Measurements from ENCODE around the gene HSD3B7. TPM values are rescaled to one million over a fixed set of nuclear protein-coding genes. Genes with fewer than 3 reads are reported as not detected.
A peak's percentile ranks its signal among the peaks of the same experiment; 100 is the strongest.

HSD3B7 gene
- total and polyA plus RNA-seq, 2 of the 4 experiments (the other 2 are of a cell fraction): 8.5 to 11.3 TPM

DNA sequence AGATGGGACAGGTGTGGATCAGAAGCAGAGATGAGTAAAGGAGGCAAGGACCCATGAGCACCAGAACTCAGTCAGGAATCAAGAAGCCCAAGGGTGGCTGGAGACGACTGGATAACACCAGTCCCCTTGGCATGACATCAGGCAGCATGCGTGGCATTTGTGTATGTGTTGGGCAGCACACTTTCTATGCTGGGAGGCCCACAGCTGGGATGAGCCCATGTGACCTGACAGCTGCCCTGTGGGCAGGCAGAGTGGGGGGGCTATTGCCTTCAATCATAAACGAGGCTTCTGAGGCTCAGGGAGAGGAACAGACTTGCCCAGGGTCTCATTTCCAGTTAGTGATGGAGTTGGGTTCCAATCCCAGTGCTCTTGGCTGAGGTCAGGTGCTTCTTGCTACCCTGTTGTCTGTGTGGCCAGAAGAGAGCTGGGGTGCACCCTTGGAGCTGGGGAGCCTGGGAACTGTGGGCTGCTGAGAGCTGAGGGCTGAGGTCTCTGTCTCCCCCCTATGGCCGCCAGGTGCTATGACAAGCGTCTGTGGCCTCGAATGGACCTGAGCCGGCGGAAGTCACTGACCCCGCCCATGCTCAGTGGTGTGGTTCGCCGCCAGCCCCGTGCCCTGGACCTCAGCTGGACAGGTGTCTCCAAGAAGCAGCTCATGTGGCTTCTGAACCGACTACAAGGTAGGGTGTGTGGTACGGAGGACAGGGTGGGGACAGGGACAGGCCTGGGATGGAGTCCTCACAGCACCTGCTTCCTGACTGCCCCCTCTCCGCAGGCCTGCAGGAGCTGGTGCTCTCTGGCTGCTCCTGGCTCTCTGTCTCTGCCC is 43.2 kb upstream of the HSD3B7 start:
- peaks cover 6% of the 10 kb centered on the region for H3K4me1 ChIP-seq (ENCODE audit: control insufficient read depth, insufficient read depth, low read length)
- BruUV-seq (replicated peaks): no TSS peak
- H4K20me1 ChIP-seq (ENCODE audit: insufficient read depth, low read length): peaks cover 9% of the 10 kb centered on the region
- no peak overlapping the region for H2BK20ac ChIP-seq (ENCODE audit: low read depth, low read length)
- H2AFZ ChIP-seq (replicated peaks; ENCODE audit: low read length, poor library complexity): peak overlapping the region; percentile 87
- no peak overlapping the region for H4K5ac ChIP-seq (ENCODE audit: low read depth, low read length)
- no peaks in the 10 kb centered on the region for H3K9me3 ChIP-seq (ENCODE audit: control insufficient read depth, insufficient read depth, low read length)
- H3K9ac ChIP-seq (ENCODE audit: low read depth, low read length): no peak overlapping the region
- ChIA-PET POLR2A (ENCODE audit: unreplicated experiment) (no interaction called here), CTCF (interaction anchor here (0.6 to 2.0 kb wide), 5 partner anchors 10 to 29 kb away, joined by 3 to 4 read pairs (median 3); partner anchors contain the start of gene FBXL19)
- H2AK9ac ChIP-seq (replicated peaks; ENCODE audit: low read depth, low read length, poor library complexity): peak overlapping the region; percentile 87
- no peak overlapping the region for H3K56ac ChIP-seq (ENCODE audit: extremely low read depth, insufficient read depth, low read length)
- dilution Hi-C loops (cut with HindIII; ENCODE audit: low sequenced_read_pairs, unreplicated experiment) (no loop called here), intact Hi-C loops (cut with micrococcal nuclease) (no loop called here), in situ Hi-C loops (cut with MboI; ENCODE audit: low sequenced_read_pairs) (no loop called here)
- H2AK5ac ChIP-seq (ENCODE audit: low read depth, low read length): peak overlapping the region; percentile 92; the same call in 1 of the 2 replicates
- no peak overlapping the region for H3K4me2 ChIP-seq (ENCODE audit: low read depth, low read length)
- no peak overlapping the region for H3K4me3 ChIP-seq (ENCODE audit: insufficient read depth, low read depth, low read length)
- H2BK120ac ChIP-seq (ENCODE audit: low read depth, low read length): no peak overlapping the region
- H3K79me1 ChIP-seq (ENCODE audit: low read depth in 1 of 2, low read length in 2 of 2): peaks cover 31 to 38% of the 10 kb centered on the region in 2 experiments
- H3K18ac ChIP-seq (ENCODE audit: low read depth, low read length): no peak overlapping the region
- 16% methylated on average over 8 of the region's 15 CpGs; no CpG with 5 or more reads in 1 of the 2 experiments for WGBS, 2 experiments (ENCODE audit: extremely low coverage in 2 of 2, insufficient read length in 1 of 2)
- H3K27me3 ChIP-seq (ENCODE audit: control insufficient read depth, insufficient read depth, low read length): no peaks in the 10 kb centered on the region
- H3K9me1 ChIP-seq (ENCODE audit: insufficient read depth, low read length): no peaks in the 10 kb centered on the region
- ATAC-seq (ENCODE audit: low read depth): peak; percentile 96
- H4K8ac ChIP-seq (ENCODE audit: low read depth in 2 of 2, low read length in 2 of 2): peak overlapping the region in 1 of 2 experiments; percentile 66; a peak in 1 of 4 replicates
- DNase-seq: peak; percentile 58
- no peak overlapping the region for H2BK5ac ChIP-seq (ENCODE audit: low read depth, low read length, poor library complexity, severe bottlenecking)
- no peak overlapping the region for H3K27ac ChIP-seq (ENCODE audit: insufficient read depth, low read length)
- H4K91ac ChIP-seq (ENCODE audit: insufficient read depth, low read depth, low read length): no peak overlapping the region
- H2BK15ac ChIP-seq (ENCODE audit: low read depth, low read length): no peak overlapping the region
- peaks cover 41% of the 10 kb centered on the region for H3K36me3 ChIP-seq (ENCODE audit: control insufficient read depth, insufficient read depth, low read length)
- no peak overlapping the region for H3K14ac ChIP-seq (replicated peaks; ENCODE audit: low read depth, low read length)
- no peak overlapping the region; the same call in 1 of the 2 replicates for H3K4ac ChIP-seq (ENCODE audit: low read depth, low read length)
- H3K23ac ChIP-seq (ENCODE audit: low read depth, low read length): no peak overlapping the region
- TF ChIP-seq BHLHE40 (IDR thresholded peaks at IDR 0.05; ENCODE audit: low read depth, low read length) (no peak), RAD21 (IDR thresholded peaks at IDR 0.05; ENCODE audit: low read length) (peak; percentile 74), SMC3 (IDR thresholded peaks at IDR 0.05; ENCODE audit: low read depth, low read length) (peak; percentile 46), CHD1 (IDR thresholded peaks at IDR 0.05; ENCODE audit: low read depth, low read length) (no peak), NFE2L2 (IDR thresholded peaks at IDR 0.05; ENCODE audit: low read depth, low read length) (no peak), RCOR1 (IDR thresholded peaks at IDR 0.05; ENCODE audit: insufficient replicate concordance, low read length) (no peak), RFX5 (IDR thresholded peaks at IDR 0.05; ENCODE audit: low read depth, low read length) (no peak), MAFK (IDR thresholded peaks at IDR 0.05; ENCODE audit: low read depth, low read length) (no peak), FOS (IDR thresholded peaks at IDR 0.05; ENCODE audit: low read depth, low read length) (no peak), POLR2A (IDR thresholded peaks at IDR 0.05; ENCODE audit: low read depth, low read length) (no peak), MXI1 (IDR thresholded peaks at IDR 0.05; ENCODE audit: borderline replicate concordance, low read depth, low read length) (no peak), CEBPB (IDR thresholded peaks at IDR 0.05; ENCODE audit: low read depth, low read length) (no peak)
- TF ChIP-seq, protein P1, sequence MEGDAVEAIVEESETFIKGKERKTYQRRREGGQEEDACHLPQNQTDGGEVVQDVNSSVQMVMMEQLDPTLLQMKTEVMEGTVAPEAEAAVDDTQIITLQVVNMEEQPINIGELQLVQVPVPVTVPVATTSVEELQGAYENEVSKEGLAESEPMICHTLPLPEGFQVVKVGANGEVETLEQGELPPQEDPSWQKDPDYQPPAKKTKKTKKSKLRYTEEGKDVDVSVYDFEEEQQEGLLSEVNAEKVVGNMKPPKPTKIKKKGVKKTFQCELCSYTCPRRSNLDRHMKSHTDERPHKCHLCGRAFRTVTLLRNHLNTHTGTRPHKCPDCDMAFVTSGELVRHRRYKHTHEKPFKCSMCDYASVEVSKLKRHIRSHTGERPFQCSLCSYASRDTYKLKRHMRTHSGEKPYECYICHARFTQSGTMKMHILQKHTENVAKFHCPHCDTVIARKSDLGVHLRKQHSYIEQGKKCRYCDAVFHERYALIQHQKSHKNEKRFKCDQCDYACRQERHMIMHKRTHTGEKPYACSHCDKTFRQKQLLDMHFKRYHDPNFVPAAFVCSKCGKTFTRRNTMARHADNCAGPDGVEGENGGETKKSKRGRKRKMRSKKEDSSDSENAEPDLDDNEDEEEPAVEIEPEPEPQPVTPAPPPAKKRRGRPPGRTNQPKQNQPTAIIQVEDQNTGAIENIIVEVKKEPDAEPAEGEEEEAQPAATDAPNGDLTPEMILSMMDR (conservative IDR thresholded peaks at IDR 0.05; ENCODE audit: low read depth, low read length): peak; percentile 80
- TF ChIP-seq, protein P2, sequence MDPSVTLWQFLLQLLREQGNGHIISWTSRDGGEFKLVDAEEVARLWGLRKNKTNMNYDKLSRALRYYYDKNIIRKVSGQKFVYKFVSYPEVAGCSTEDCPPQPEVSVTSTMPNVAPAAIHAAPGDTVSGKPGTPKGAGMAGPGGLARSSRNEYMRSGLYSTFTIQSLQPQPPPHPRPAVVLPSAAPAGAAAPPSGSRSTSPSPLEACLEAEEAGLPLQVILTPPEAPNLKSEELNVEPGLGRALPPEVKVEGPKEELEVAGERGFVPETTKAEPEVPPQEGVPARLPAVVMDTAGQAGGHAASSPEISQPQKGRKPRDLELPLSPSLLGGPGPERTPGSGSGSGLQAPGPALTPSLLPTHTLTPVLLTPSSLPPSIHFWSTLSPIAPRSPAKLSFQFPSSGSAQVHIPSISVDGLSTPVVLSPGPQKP (IDR thresholded peaks at IDR 0.05; ENCODE audit: borderline replicate concordance, low read depth, low read length): no peak
- TF ChIP-seq, protein P3, sequence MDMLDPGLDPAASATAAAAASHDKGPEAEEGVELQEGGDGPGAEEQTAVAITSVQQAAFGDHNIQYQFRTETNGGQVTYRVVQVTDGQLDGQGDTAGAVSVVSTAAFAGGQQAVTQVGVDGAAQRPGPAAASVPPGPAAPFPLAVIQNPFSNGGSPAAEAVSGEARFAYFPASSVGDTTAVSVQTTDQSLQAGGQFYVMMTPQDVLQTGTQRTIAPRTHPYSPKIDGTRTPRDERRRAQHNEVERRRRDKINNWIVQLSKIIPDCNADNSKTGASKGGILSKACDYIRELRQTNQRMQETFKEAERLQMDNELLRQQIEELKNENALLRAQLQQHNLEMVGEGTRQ (IDR thresholded peaks at IDR 0.05; ENCODE audit: low read depth, low read length): no peak
